Smooth muscle cell of the brain vasculature (primary cell): Measurements from ENCODE around the gene EIF4E1B.

ENCODE experiments used
- DNase-seq: peaks from one replicate; pipeline ENCODE4 v3.0.0-alpha.2; 2012; ENCODE audit warnings: low read depth, low spot score

Gene EIF4E1B

GRCh38 chr5:176690911-176691310 is 60.4 kb downstream of the EIF4E1B start:
- DNase-seq, result no peak

- DNase-seq, result no peak
Measured at GRCh38 chr5:176691524-176691923, 61.0 kb downstream of the EIF4E1B start.

- DNase-seq, result no peak
Measured at GRCh38 chr5:176692326-176692725, 61.9 kb downstream of the EIF4E1B start.

GRCh38 chr5:176692839-176693476 is 62.5 kb downstream of the EIF4E1B start:
- DNase-seq, result no peak

- no peak for DNase-seq
Measured at GRCh38 chr5:176693477-176693851, 63.0 kb downstream of the EIF4E1B start.

GRCh38 chr5:176694146-176694545 is 63.7 kb downstream of the EIF4E1B start:
- no peak for DNase-seq

- DNase-seq, result no peak
Measured at GRCh38 chr5:176694631-176695030, 64.2 kb downstream of the EIF4E1B start.

GRCh38 chr5:176695073-176695472 is 64.6 kb downstream of the EIF4E1B start:
- DNase-seq, result no peak
